A549 (cell line): ENCODE data around the gene P3H2. TPM values are rescaled to one million over a fixed set of nuclear protein-coding genes. Genes with fewer than 3 reads are reported as not detected.

Source experiments
- ATAC-seq, 2 experiments: fragments of 200-7000 bp in 1 of 2; fragments of >200 bp in 1 of 2; cut with Nextera tagmentation in 1 of 2; cut with Tn5 transposase in 1 of 2; 3 replicates each; pipeline versions ENCODE4 v1.8.0 to v1.9.1; 2018 to 2020; ENCODE audit warnings: mild to moderate bottlenecking in 1 of 2, moderate library complexity in 1 of 2
- CTCF ChIA-PET: fragments of 300-600 bp; sonication (Branson Sonifier 250); formaldehyde crosslinking; extraction: SDS; loops from one replicate; lab custom pipeline; 2021; ENCODE audit warnings: antibody characterized with exemption, inconsistent platforms; lab: Yijun Ruan, JAX
- POLR2A ChIA-PET: fragments of 350-600 bp; formaldehyde crosslinking; extraction: SDS; loops from one replicate; lab custom pipeline; 2021; ENCODE audit warnings: antibody characterized with exemption, inconsistent platforms; lab: Yijun Ruan, JAX
- DNase-seq, 2 experiments: peaks; one replicate each; pipeline versions ENCODE4 v3.0.0 to v3.0.0-alpha.2; 2011 to 2016; ENCODE audit warnings: low read depth in 1 of 2, low spot score in 1 of 2
- FAIRE-seq: peaks from 2 replicates; lab custom pipeline; 2011; peaks lifted over from hg19 to GRCh38; lab: Jason Lieb, UNC
- H3K27ac ChIP-seq, 2 experiments: fragments of >200 bp; sonication (Bioruptor Twin); formaldehyde crosslinking; 3 replicates each; pipeline ENCODE4 v1.5.1; 2016 to 2017
- H3K4me1 ChIP-seq: fragments of >200 bp; sonication (Bioruptor Twin); formaldehyde crosslinking; 3 replicates; pipeline ENCODE4 v1.6.1; 2016
- H3K4me2 ChIP-seq: fragments of >200 bp; sonication (Bioruptor Twin); formaldehyde crosslinking; 3 replicates; pipeline ENCODE4 v1.6.1; 2016
- H3K4me3 ChIP-seq: fragments of >200 bp; sonication (Bioruptor Twin); formaldehyde crosslinking; 3 replicates; pipeline ENCODE4 v1.5.1; 2016
- H3K9me3 ChIP-seq: fragments of >200 bp; sonication (Bioruptor Twin); formaldehyde crosslinking; 3 replicates; pipeline ENCODE4 v1.6.1; 2016
- ATOH8 ChIP-seq: fragments of 250-450 bp; sonication (Bioruptor Pico); IDR thresholded peaks from 2 replicates; pipeline ENCODE4 v1.5.0; 2020; ENCODE audit warnings: low read depth, mild to moderate bottlenecking, moderate library complexity
- CBX8 ChIP-seq: fragments of 200-600 bp; sonication (generic); IDR thresholded peaks from 2 replicates; pipeline ENCODE4 v1.6.1; 2016
- CEBPB ChIP-seq, 2 experiments: fragments of >200 bp in 1 of 2; sonication (Bioruptor Twin) in 1 of 2; formaldehyde crosslinking in 1 of 2; IDR thresholded peaks; 2 replicates each; pipeline ENCODE4 v1.6.1; 2012 to 2016
- FOSB ChIP-seq: fragments of 250-450 bp; sonication (Bioruptor Pico); IDR thresholded peaks from 2 replicates; pipeline ENCODE4 v1.5.0; 2020; ENCODE audit warnings: mild to moderate bottlenecking, moderate library complexity
- HDAC2 ChIP-seq: fragments of 200-600 bp; sonication (generic); IDR thresholded peaks from 2 replicates; pipeline ENCODE4 v1.6.1; 2016
- JUN ChIP-seq, 2 experiments: fragments of >200 bp; sonication (Bioruptor Twin); formaldehyde crosslinking; IDR thresholded peaks; 2 replicates in 1 of 2; 3 replicates in 1 of 2; pipeline ENCODE4 v1.6.1; 2016 to 2017
- KDM1A ChIP-seq: fragments of 200-600 bp; sonication (generic); IDR thresholded peaks from 2 replicates; pipeline ENCODE4 v1.6.1; 2016; ENCODE audit warnings: low read depth, mild to moderate bottlenecking
- KDM5A ChIP-seq: fragments of 200-600 bp; sonication (generic); IDR thresholded peaks from 2 replicates; pipeline ENCODE4 v1.6.1; 2016; ENCODE audit warnings: antibody characterized with exemption, mild to moderate bottlenecking
- MYC ChIP-seq: IDR thresholded peaks from 2 replicates; pipeline ENCODE4 v1.6.1; 2012; ENCODE audit warnings: mild to moderate bottlenecking, inconsistent platforms, low read length, improper control_type of control experiment, borderline replicate concordance
- PHF8 ChIP-seq: fragments of 200-600 bp; sonication (generic); IDR thresholded peaks from 2 replicates; pipeline ENCODE4 v1.6.1; 2016; ENCODE audit warnings: low read depth, mild to moderate bottlenecking, antibody characterized with exemption, moderate library complexity, borderline replicate concordance
- RAD21 ChIP-seq, 2 experiments: fragments of >200 bp in 1 of 2; sonication (Bioruptor Twin) in 1 of 2; formaldehyde crosslinking in 1 of 2; IDR thresholded peaks in 1 of 2; conservative IDR thresholded peaks in 1 of 2; 2 replicates in 1 of 2; 3 replicates in 1 of 2; pipeline ENCODE4 v1.6.1; 2012 to 2018; ENCODE audit warnings: inconsistent platforms in 1 of 2
- RARB ChIP-seq: fragments of 250-450 bp; sonication (Bioruptor Pico); IDR thresholded peaks from 2 replicates; pipeline ENCODE4 v1.8.0; 2021; ENCODE audit warnings: mild to moderate bottlenecking, moderate library complexity
- RCOR1 ChIP-seq: fragments of 150-350 bp; IDR thresholded peaks from 2 replicates; pipeline ENCODE4 v1.6.1; 2014; ENCODE audit warnings: antibody characterized with exemption, low read length, low read depth
- REST ChIP-seq: fragments of 200-600 bp; sonication (generic); IDR thresholded peaks from 2 replicates; pipeline ENCODE4 v1.6.1; 2016; ENCODE audit warnings: antibody characterized with exemption, mild to moderate bottlenecking, moderate library complexity
- SMC3 ChIP-seq: fragments of >200 bp; sonication (Bioruptor Twin); formaldehyde crosslinking; IDR thresholded peaks from 3 replicates; pipeline ENCODE4 v1.6.1; 2018; ENCODE audit warnings: inconsistent platforms
- TP53 ChIP-seq: fragments of 250-450 bp; sonication (Bioruptor Pico); IDR thresholded peaks from 2 replicates; pipeline ENCODE4 v1.5.0; 2021; ENCODE audit warnings: mild to moderate bottlenecking, moderate library complexity
- ZFP36 ChIP-seq: fragments of 450-650 bp; IDR thresholded peaks from 2 replicates; pipeline ENCODE4 v1.6.1; 2014; ENCODE audit warnings: borderline replicate concordance; ENCODE audit not compliant: partially characterized antibody
- ZSCAN20 ChIP-seq: fragments of 250-450 bp; sonication (Bioruptor Pico); IDR thresholded peaks from 2 replicates; pipeline ENCODE4 v1.8.0; 2022; ENCODE audit warnings: mild to moderate bottlenecking, moderate library complexity
- polyA plus RNA-seq, 4 experiments: library from polyadenylated mRNA; depleted of rRNA in 3 of 4; stranded (reverse); fragments of >200 nt; fragmentation: RNase III in 1 of 4; extraction: RNeasy Plus Mini Kit Qiagen cat#74134 plus additional on column Dnase treatment in 1 of 4; gene quantifications; 2 replicates in 3 of 4; 3 replicates in 1 of 4; pipeline ENCODE4 v1.2.3, GENCODE V29; 2011 to 2017
- TF ChIP-seq, protein P1 (sequence below): fragments of >200 bp; sonication (Bioruptor Twin); formaldehyde crosslinking; IDR thresholded peaks from 3 replicates; pipeline ENCODE4 v1.5.1; 2016
- TF ChIP-seq, protein P2 (sequence below): fragments of 150-350 bp; IDR thresholded peaks from 2 replicates; pipeline ENCODE4 v1.6.1; 2014; ENCODE audit warnings: low read depth, mild to moderate bottlenecking, low read length
- TF ChIP-seq, protein P3 (sequence below): IDR thresholded peaks from 2 replicates; pipeline ENCODE4 v1.6.1; 2012

Gene P3H2
- polyA plus RNA-seq, 2 of the 4 experiments (the other 2 are of a cell fraction): 56.6 to 72.5 TPM

DNA sequence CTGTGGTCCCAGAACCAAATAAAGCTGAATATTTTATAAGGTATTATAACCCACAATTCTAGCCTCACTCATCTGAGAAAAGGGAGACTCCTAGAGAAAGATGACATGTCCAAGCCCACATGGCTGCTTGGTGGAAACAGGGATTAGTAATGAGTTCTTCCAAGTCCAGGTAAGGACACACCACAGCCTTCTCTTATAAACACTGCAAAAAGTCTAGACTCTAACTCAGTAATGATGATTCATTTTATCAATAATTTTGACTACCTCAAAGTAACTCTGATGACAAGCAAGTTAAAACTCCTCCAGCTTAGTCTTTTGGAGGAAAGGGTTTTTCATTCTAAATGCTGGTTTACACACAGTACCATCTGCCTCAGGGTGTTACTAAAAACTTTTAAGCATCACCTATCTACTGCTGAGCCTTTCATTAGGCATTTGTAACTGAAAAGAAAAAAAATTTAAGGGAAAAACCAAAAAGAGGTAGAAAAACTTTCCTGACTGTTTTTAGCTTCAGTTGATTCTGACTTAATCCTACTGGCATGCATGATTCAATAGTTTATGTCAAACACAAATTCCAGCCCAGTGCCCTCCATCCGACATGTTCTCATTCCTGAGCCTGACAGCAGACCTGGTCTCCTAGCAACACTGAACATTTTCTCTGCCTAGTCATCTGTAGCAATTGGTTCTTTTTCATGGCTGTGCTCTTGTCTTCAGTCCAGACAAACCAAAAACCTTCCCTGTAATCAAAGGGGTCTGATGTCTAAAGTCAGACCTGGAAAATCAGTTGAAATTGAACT lies 43.9 kb downstream of the P3H2 start (continued):
- TF ChIP-seq KDM1A: no peak
- peak in 1 of 2 experiments; percentile 8; a peak in 1 of 5 replicates for TF ChIP-seq RAD21 (conservative IDR thresholded peaks at IDR 0.05 in 1 of 2, IDR thresholded peaks at IDR 0.05 in 1 of 2)
- no peak for TF ChIP-seq TP53 (CRISPR knock-in tag)
- no peak for TF ChIP-seq HDAC2
- TF ChIP-seq RCOR1: no peak
- no peak for TF ChIP-seq JUN (IDR thresholded peaks at IDR 0.05)
- TF ChIP-seq CEBPB (IDR thresholded peaks at IDR 0.05): no peak
- no peak for TF ChIP-seq MYC

DNA sequence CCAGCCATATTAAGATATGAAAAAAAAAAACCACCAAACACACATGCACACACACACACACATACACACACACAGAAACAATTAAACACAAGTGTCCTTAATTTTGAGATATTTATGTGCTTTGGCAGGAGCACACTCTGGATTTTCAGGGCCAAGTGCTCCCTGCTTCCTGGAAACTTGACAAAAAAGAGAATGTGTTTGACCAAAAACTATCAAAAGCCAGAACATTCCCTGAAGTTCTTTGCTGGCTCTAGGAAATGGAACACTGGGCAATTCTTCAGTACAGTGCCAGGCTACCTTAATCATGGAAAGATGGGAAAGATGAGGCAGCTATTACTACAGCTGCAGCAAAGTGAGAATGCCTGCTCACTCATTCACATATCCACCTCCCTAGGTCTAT lies 44.6 kb downstream of the P3H2 start:
- peak; percentile 26 to 35; a peak in 4 of 6 replicates for ATAC-seq
- Histone ChIP-seq H3K27ac (peak overlapping the region; percentile 28 to 81), H3K9me3 (no peaks in the 10 kb centered on the region), H3K4me1 (peaks cover 62% of the 10 kb centered on the region), H3K4me3 (no peak overlapping the region), H3K4me2 (peak overlapping the region; percentile 56)
- CTCF ChIA-PET: interaction anchor here (0.5 to 1.5 kb wide), 3 partner anchors 38 to 126 kb away, joined by 3 to 4 read pairs (median 3); no protein-coding TSS in a partner anchor
- no peak for FAIRE-seq
- no peak for DNase-seq
- POLR2A ChIA-PET: no interaction called here
- TF ChIP-seq JUN (IDR thresholded peaks at IDR 0.05) (no peak), ATOH8 (CRISPR knock-in tag) (no peak), SMC3 (no peak), REST (no peak), ZSCAN20 (no peak), FOSB (CRISPR knock-in tag) (no peak), CBX8 (no peak), RARB (CRISPR knock-in tag) (no peak), ZFP36 (no peak), PHF8 (no peak), KDM5A (no peak)
- TF ChIP-seq, protein P1, sequence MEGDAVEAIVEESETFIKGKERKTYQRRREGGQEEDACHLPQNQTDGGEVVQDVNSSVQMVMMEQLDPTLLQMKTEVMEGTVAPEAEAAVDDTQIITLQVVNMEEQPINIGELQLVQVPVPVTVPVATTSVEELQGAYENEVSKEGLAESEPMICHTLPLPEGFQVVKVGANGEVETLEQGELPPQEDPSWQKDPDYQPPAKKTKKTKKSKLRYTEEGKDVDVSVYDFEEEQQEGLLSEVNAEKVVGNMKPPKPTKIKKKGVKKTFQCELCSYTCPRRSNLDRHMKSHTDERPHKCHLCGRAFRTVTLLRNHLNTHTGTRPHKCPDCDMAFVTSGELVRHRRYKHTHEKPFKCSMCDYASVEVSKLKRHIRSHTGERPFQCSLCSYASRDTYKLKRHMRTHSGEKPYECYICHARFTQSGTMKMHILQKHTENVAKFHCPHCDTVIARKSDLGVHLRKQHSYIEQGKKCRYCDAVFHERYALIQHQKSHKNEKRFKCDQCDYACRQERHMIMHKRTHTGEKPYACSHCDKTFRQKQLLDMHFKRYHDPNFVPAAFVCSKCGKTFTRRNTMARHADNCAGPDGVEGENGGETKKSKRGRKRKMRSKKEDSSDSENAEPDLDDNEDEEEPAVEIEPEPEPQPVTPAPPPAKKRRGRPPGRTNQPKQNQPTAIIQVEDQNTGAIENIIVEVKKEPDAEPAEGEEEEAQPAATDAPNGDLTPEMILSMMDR: no peak
- TF ChIP-seq, protein P2, sequence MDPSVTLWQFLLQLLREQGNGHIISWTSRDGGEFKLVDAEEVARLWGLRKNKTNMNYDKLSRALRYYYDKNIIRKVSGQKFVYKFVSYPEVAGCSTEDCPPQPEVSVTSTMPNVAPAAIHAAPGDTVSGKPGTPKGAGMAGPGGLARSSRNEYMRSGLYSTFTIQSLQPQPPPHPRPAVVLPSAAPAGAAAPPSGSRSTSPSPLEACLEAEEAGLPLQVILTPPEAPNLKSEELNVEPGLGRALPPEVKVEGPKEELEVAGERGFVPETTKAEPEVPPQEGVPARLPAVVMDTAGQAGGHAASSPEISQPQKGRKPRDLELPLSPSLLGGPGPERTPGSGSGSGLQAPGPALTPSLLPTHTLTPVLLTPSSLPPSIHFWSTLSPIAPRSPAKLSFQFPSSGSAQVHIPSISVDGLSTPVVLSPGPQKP: no peak
- TF ChIP-seq, protein P3, sequence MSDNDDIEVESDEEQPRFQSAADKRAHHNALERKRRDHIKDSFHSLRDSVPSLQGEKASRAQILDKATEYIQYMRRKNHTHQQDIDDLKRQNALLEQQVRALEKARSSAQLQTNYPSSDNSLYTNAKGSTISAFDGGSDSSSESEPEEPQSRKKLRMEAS: no peak
- TF ChIP-seq, all 56 proteins: peak for 0
